ENCODE results near the gene PPP1R7.

GRCh38 chr2:241215421-241215820 is 65.2 kb downstream of the PPP1R7 start:
- TF ChIP-seq CEBPB (IDR thresholded peaks at IDR 0.05): no peak
- TF ChIP-seq ZBTB7A (IDR thresholded peaks at IDR 0.05; ENCODE audit: low read depth): no peak

Measured in Ishikawa (cell line).